PFSK-1 (cell line): ENCODE measurements around the gene TMPRSS3.

Experiments used
- FOXP2 ChIP-seq: optimal IDR thresholded peaks from 2 replicates; pipeline ENCODE3; 2011; ENCODE audit warnings: borderline replicate concordance, control low read depth, inconsistent platforms; ENCODE audit not compliant: insufficient read depth; ENCODE audit errors: extremely low read length, extremely low read depth
- POLR2AphosphoS5 ChIP-seq: IDR thresholded peaks from 2 replicates; pipeline ENCODE4 v1.6.1; 2012; ENCODE audit warnings: low read depth, mild to moderate bottlenecking, control low read depth, low read length, moderate library complexity
- SIN3A ChIP-seq: IDR thresholded peaks from 2 replicates; pipeline ENCODE4 v1.6.1; 2012; ENCODE audit warnings: mild to moderate bottlenecking, low read length, moderate library complexity, borderline replicate concordance; ENCODE audit not compliant: insufficient read depth
- TAF1 ChIP-seq: IDR thresholded peaks from 2 replicates; pipeline ENCODE4 v1.6.1; 2012; ENCODE audit warnings: low read length, control low read depth, borderline replicate concordance; ENCODE audit not compliant: insufficient read depth
- TF ChIP-seq, protein P1 (sequence below), 2 experiments: IDR thresholded peaks; 2 replicates each; pipeline versions ENCODE4 v1.6.1 to v1.8.0; 2011 to 2012; ENCODE audit warnings: low read depth in 2 of 2, low read length in 2 of 2, control low read depth in 1 of 2, inconsistent platforms in 1 of 2, mild to moderate bottlenecking in 1 of 2, moderate library complexity in 1 of 2; ENCODE audit not compliant: insufficient read depth in 1 of 2

The TMPRSS3 gene

GRCh38 chr21:42341776-42342542 lies 53.9 kb downstream of the TMPRSS3 start:
- TF ChIP-seq, protein P1, sequence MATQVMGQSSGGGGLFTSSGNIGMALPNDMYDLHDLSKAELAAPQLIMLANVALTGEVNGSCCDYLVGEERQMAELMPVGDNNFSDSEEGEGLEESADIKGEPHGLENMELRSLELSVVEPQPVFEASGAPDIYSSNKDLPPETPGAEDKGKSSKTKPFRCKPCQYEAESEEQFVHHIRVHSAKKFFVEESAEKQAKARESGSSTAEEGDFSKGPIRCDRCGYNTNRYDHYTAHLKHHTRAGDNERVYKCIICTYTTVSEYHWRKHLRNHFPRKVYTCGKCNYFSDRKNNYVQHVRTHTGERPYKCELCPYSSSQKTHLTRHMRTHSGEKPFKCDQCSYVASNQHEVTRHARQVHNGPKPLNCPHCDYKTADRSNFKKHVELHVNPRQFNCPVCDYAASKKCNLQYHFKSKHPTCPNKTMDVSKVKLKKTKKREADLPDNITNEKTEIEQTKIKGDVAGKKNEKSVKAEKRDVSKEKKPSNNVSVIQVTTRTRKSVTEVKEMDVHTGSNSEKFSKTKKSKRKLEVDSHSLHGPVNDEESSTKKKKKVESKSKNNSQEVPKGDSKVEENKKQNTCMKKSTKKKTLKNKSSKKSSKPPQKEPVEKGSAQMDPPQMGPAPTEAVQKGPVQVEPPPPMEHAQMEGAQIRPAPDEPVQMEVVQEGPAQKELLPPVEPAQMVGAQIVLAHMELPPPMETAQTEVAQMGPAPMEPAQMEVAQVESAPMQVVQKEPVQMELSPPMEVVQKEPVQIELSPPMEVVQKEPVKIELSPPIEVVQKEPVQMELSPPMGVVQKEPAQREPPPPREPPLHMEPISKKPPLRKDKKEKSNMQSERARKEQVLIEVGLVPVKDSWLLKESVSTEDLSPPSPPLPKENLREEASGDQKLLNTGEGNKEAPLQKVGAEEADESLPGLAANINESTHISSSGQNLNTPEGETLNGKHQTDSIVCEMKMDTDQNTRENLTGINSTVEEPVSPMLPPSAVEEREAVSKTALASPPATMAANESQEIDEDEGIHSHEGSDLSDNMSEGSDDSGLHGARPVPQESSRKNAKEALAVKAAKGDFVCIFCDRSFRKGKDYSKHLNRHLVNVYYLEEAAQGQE (IDR thresholded peaks at IDR 0.05; ENCODE audit: insufficient read depth in 1 of 2, low read depth in 2 of 2, low read length in 2 of 2) = no peak
- TF ChIP-seq FOXP2 (no peak), SIN3A (no peak), POLR2AphosphoS5 (no peak), TAF1 (no peak)

DNA sequence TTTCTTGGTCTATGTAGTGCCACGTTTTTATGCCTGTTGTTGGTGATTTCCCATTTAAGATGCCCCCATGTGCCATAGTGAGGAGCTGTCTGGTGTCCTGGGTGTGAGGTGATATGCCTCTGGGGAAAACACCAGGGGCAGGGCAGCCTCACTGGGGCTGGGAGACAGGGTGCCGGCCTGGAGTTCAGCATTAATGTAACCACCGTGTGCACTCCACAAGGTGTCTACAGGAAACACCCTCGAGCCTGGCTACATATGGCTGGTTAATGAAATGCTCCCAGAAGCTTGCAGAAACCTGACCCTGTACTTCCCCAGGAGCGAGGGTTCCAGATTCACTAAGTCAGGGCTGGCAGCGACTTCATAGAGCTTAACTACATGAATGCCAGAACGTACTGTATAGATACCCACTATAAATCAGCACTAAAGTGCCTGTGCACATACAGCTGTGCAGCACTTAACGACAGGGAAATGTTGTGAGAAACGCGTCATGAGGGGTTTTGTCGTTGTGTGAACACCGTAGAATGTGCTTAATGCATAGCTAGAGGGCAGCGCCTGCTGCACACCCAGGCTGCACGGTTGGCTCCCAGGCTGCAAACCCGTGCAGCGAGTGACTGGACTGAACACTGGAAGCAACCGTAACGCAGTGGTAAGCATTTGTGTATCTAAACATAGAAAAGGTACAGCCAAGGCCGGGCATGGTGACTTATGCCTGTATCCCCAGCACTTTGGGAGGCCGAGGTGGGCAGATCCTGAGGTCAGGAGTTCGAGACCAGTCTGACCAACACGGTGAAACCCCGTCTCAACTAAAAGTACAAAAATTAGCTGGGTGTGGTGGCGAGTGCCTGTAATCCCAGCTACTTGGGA lies 55.4 kb downstream of the TMPRSS3 start:
- TF ChIP-seq POLR2AphosphoS5 = no peak
- no peak for TF ChIP-seq FOXP2
- no peak for TF ChIP-seq SIN3A
- no peak for TF ChIP-seq TAF1
- TF ChIP-seq, protein P1 (IDR thresholded peaks at IDR 0.05; ENCODE audit: insufficient read depth in 1 of 2, low read depth in 2 of 2, low read length in 2 of 2) = no peak

DNA sequence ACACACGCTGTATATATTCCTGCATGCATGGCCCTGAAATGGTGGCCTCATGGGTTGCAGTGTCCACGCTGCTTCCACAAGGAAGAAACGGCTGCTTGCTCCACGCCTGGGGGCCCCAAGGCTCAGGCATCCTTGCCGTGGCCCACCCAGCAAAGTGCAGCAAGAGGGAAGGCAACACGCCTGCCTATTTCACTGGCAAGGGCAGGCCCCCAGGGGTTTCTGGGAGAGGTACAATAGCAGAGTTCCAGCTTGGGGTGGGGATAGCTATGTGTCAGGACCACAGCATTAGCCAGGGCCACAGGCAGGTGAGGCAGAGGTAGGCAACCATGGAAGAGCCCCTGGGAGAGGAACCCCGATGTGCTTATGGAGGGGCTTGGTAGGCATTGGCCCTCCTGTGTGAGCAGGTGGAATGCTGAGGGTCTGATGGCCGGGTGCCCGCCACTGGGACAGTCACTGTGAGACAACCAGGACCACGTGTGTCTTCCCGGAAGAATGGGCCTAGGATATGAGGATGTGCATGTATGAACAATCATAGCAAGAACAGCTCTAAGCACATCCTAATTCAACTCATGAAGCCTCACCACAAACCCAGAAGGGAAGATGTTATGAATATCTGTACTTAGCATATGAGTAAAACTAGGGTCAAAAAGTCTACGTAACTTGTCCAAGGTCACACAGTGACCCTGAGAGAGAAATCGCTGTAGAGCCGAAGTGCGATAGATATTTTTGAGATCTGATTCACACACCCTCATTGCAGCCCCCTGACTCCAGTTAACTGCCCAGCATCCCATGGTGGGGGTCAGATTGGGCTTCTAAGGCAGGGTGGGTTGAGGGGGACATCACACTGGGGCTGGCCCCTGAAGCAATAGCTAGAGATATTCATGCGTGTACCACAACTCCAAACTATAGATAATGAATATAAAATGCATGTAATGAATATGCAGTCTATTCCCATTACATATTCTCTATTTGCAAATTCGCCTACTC lies 56.8 kb downstream of the TMPRSS3 start:
- TF ChIP-seq TAF1 = no peak
- no peak for TF ChIP-seq FOXP2
- TF ChIP-seq POLR2AphosphoS5 = no peak
- TF ChIP-seq, protein P1 (IDR thresholded peaks at IDR 0.05; ENCODE audit: insufficient read depth in 1 of 2, low read depth in 2 of 2, low read length in 2 of 2) = no peak
- no peak for TF ChIP-seq SIN3A

DNA sequence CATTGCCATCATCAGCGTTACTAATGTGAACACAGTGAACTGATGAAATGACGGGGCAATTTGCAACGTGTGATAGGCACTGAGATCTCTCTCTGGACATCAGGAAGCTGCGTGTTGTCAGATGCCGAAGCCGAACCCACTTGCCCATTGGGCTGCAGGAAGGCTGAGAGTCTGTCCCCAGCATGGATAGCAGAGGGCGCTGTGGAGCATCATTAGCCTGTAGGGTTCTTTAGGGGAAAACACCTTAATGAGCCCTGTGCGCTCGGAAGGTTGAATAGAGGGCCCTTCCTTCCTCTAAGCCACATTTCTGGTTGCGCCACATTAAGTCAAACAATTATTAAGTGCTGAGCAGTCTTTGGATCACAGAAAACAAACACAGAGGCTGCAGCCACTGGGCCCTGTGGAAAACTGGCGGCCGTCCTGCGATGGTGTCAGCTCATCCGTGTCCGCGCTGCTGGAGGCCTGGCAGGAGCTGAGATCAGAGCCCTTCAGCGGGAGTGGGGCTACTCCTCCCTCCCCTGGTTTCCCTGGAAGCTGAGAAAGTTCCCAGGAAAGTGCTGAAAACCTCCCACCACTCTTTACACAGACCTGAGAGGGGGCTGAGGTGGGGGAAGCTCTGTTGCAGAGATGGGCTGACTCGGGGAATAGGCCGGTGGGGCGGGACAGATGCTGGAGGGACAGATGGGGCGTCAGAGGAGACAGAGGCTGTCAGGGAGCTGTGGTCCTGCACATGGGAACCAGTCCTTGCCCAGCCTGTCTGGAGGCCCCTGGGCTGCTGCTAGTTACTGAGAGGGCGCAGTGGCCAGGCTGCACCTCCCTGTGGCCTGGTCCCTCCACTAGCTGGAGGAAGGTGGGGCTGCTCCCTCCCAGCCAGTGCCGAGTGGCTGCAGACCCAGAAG lies 57.8 kb downstream of the TMPRSS3 start:
- no peak for TF ChIP-seq FOXP2
- TF ChIP-seq TAF1 = no peak
- TF ChIP-seq, protein P1 (IDR thresholded peaks at IDR 0.05; ENCODE audit: insufficient read depth in 1 of 2, low read depth in 2 of 2, low read length in 2 of 2) = no peak
- no peak for TF ChIP-seq SIN3A
- no peak for TF ChIP-seq POLR2AphosphoS5
